Measurements from ENCODE around the gene FRMD5. TPM values are rescaled to one million over a fixed set of nuclear protein-coding genes. Genes with fewer than 3 reads are reported as not detected.

FRMD5 gene
- total RNA-seq, 1 experiment from 2014 or later: 27.2 TPM

DNA sequence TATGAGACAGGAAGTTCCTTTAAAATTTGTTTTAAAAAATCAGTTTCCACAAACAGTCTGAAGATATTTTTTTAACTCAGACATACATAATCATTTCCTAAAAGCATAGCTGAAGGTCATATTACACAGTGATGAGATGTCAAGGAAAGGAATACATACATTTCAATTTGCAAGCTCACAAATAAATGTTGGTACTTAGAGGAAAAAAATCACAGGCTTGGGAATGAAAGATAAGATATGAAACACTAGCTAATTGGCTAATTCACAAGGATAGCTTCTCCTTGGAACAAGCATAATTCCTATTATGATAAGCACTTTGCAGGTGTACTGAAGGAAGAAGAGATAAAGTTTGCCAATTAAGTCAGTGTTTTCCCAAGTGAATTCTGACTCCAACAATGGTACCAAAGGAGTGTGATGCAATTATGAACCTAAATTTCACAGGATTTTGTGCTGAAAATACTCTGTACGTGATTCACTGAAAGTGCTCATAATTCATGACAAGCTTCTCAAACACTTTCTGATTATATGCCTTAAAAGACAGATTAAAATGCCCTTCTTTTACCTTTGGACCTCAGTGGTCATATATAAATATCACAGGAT lies 112.4 kb downstream of the FRMD5 start:
- intact Hi-C loops (cut with micrococcal nuclease): no loop called here
- RAD21 ChIA-PET (ENCODE audit: low non-redundant PET in 1 of 2, low total read pairs in 2 of 2, uncharacterized antibody in 2 of 2, unreplicated experiment in 2 of 2): no interaction called here
- ATAC-seq (no peak), DNase-seq (ENCODE audit: low read depth, low spot score) (no peak)
- no peak overlapping the region for H3K9ac ChIP-seq (ENCODE audit: low read length)
- BruUV-seq (replicated peaks): no TSS peak
- peaks cover 92% of the 10 kb centered on the region for H3K79me2 ChIP-seq (ENCODE audit: insufficient read depth, low read length)
- POLR2A ChIA-PET: no interaction called here
- no peaks in the 10 kb centered on the region for H3K9me3 ChIP-seq (ENCODE audit: control insufficient read depth in 1 of 2, insufficient read depth in 1 of 2, low read depth in 1 of 2, low read length in 2 of 2)
- H3K4me3 ChIP-seq (replicated peaks in 1 of 2; ENCODE audit: low read depth in 1 of 2, low read length in 2 of 2): no peak overlapping the region
- H3K27me3 ChIP-seq (ENCODE audit: insufficient read depth, low read length): no peaks in the 10 kb centered on the region
- CTCF ChIA-PET: interaction anchor here (1.3 kb wide), 1 partner anchor 16 kb away, joined by 5 read pairs; no protein-coding TSS in a partner anchor
- H3K9me2 ChIP-seq (ENCODE audit: insufficient read depth): no peaks in the 10 kb centered on the region; the same call in 1 of the 2 replicates
- TF ChIP-seq CEBPB (IDR thresholded peaks at IDR 0.05; ENCODE audit: low read depth) (0 out of 2 replicates have a peak, but pooled peaks have one; percentile 24), FOSL1 (IDR thresholded peaks at IDR 0.05; ENCODE audit: low read depth) (no peak)
- no peaks in the 10 kb centered on the region for H3K36me3 ChIP-seq (ENCODE audit: control insufficient read depth in 1 of 2, insufficient read depth in 2 of 2, low read length in 2 of 2)
- peaks cover 9 to 29% of the 10 kb centered on the region in 2 experiments for H3K4me1 ChIP-seq (ENCODE audit: control insufficient read depth in 1 of 2, insufficient read depth in 2 of 2, low read length in 2 of 2)
- H3K27ac ChIP-seq (ENCODE audit: low read depth, low read length): no peak overlapping the region
- no peaks in the 10 kb centered on the region for H4K20me1 ChIP-seq (ENCODE audit: insufficient read depth)
- no peak overlapping the region for H3K4me2 ChIP-seq (ENCODE audit: low read length)
- H2AFZ ChIP-seq (ENCODE audit: low read depth, low read length, poor library complexity, severe bottlenecking): no peak overlapping the region

DNA sequence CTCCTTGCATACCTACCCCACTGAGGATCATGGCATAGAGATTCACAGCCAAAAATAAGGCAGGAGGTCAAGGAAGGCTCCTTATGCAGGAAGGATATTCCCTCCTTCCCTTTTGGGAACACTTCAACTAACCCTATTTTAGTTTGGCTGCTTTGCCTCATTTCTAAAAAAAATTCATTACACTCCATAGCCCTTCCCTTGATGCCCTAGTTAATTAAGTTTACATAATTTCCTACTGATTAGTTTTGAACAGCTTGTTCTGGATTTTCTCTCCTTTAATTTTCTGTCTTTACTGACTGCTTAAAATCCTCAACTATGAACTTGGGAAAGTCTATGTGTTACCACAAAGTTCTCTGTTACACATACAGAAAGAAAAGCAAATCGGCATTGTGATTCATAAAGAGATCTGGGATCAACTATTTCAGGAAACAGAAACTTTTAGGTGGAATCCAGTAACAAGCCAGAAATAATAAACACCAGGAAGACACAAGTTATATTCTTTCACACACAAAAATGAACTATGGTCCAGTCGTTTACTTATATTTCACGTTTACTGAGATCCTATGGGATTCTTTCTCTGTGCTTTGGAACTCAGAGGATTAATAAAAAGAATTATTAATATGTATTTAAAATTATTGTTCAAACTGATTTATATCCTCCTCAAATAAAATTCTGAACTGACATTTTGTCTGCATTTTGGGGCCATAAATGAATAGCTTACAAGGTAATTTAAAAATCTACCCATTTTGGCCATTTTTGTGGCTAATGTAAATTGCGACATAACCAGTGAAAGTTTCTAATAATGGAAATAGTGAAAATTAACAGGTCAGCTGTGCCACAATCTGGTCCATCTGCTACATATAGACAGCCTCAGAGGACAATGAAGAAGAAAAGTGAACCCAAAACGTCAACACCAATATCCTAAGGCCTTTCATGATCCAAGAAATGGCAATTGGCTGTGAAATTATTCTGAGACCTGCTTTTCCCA lies 113.8 kb downstream of the FRMD5 start:
- H4K20me1 ChIP-seq (ENCODE audit: insufficient read depth): no peaks in the 10 kb centered on the region
- no peaks in the 10 kb centered on the region; the same call in 1 of the 2 replicates for H3K9me2 ChIP-seq (ENCODE audit: insufficient read depth)
- no peak overlapping the region for H2AFZ ChIP-seq (ENCODE audit: low read depth, low read length, poor library complexity, severe bottlenecking)
- POLR2A ChIA-PET: interaction anchor here (0.5 kb wide), 1 partner anchor 18 kb away, joined by 3 read pairs; no protein-coding TSS in a partner anchor
- no peak overlapping the region for H3K27ac ChIP-seq (ENCODE audit: low read depth, low read length)
- H3K4me2 ChIP-seq (ENCODE audit: low read length): no peak overlapping the region
- peaks cover 89% of the 10 kb centered on the region for H3K79me2 ChIP-seq (ENCODE audit: insufficient read depth, low read length)
- CTCF ChIA-PET: no interaction called here
- no peak for DNase-seq (ENCODE audit: low read depth, low spot score)
- H3K4me1 ChIP-seq (ENCODE audit: control insufficient read depth in 1 of 2, insufficient read depth in 2 of 2, low read length in 2 of 2): peaks cover 7 to 23% of the 10 kb centered on the region in 2 experiments
- intact Hi-C loops (cut with micrococcal nuclease): no loop called here
- TF ChIP-seq, protein P1, sequence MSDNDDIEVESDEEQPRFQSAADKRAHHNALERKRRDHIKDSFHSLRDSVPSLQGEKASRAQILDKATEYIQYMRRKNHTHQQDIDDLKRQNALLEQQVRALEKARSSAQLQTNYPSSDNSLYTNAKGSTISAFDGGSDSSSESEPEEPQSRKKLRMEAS (IDR thresholded peaks at IDR 0.05): no peak
- TF ChIP-seq YY1 (IDR thresholded peaks at IDR 0.05; ENCODE audit: extremely low read depth, insufficient replicate concordance, low read depth, low read length) (no peak), POLR2A (IDR thresholded peaks at IDR 0.05; ENCODE audit: borderline replicate concordance, extremely low read depth, insufficient read depth, insufficient read length) (no peak), FOSL1 (IDR thresholded peaks at IDR 0.05; ENCODE audit: low read depth) (no peak), ZFX (IDR thresholded peaks at IDR 0.05) (no peak), CBX3 (IDR thresholded peaks at IDR 0.05; ENCODE audit: low read depth) (no peak), CEBPB (IDR thresholded peaks at IDR 0.05; ENCODE audit: low read depth) (no peak), JUND (IDR thresholded peaks at IDR 0.05) (no peak), SP1 (IDR thresholded peaks at IDR 0.05; ENCODE audit: low read depth) (no peak), TCF7L2 (IDR thresholded peaks at IDR 0.05; ENCODE audit: borderline replicate concordance, extremely low read depth, insufficient read depth, insufficient read length) (no peak)
- TF ChIP-seq, protein P2, sequence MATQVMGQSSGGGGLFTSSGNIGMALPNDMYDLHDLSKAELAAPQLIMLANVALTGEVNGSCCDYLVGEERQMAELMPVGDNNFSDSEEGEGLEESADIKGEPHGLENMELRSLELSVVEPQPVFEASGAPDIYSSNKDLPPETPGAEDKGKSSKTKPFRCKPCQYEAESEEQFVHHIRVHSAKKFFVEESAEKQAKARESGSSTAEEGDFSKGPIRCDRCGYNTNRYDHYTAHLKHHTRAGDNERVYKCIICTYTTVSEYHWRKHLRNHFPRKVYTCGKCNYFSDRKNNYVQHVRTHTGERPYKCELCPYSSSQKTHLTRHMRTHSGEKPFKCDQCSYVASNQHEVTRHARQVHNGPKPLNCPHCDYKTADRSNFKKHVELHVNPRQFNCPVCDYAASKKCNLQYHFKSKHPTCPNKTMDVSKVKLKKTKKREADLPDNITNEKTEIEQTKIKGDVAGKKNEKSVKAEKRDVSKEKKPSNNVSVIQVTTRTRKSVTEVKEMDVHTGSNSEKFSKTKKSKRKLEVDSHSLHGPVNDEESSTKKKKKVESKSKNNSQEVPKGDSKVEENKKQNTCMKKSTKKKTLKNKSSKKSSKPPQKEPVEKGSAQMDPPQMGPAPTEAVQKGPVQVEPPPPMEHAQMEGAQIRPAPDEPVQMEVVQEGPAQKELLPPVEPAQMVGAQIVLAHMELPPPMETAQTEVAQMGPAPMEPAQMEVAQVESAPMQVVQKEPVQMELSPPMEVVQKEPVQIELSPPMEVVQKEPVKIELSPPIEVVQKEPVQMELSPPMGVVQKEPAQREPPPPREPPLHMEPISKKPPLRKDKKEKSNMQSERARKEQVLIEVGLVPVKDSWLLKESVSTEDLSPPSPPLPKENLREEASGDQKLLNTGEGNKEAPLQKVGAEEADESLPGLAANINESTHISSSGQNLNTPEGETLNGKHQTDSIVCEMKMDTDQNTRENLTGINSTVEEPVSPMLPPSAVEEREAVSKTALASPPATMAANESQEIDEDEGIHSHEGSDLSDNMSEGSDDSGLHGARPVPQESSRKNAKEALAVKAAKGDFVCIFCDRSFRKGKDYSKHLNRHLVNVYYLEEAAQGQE (IDR thresholded peaks at IDR 0.05; ENCODE audit: low read depth): no peak
- TF ChIP-seq, protein P3, sequence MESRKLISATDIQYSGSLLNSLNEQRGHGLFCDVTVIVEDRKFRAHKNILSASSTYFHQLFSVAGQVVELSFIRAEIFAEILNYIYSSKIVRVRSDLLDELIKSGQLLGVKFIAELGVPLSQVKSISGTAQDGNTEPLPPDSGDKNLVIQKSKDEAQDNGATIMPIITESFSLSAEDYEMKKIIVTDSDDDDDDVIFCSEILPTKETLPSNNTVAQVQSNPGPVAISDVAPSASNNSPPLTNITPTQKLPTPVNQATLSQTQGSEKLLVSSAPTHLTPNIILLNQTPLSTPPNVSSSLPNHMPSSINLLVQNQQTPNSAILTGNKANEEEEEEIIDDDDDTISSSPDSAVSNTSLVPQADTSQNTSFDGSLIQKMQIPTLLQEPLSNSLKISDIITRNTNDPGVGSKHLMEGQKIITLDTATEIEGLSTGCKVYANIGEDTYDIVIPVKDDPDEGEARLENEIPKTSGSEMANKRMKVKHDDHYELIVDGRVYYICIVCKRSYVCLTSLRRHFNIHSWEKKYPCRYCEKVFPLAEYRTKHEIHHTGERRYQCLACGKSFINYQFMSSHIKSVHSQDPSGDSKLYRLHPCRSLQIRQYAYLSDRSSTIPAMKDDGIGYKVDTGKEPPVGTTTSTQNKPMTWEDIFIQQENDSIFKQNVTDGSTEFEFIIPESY (IDR thresholded peaks at IDR 0.05; ENCODE audit: extremely low read depth, insufficient replicate concordance, low read length): no peak
- no peaks in the 10 kb centered on the region; a peak in 1 of 4 replicates for H3K36me3 ChIP-seq (ENCODE audit: control insufficient read depth in 1 of 2, insufficient read depth in 2 of 2, low read length in 2 of 2)
- no peaks in the 10 kb centered on the region for H3K9me3 ChIP-seq (ENCODE audit: control insufficient read depth in 1 of 2, insufficient read depth in 1 of 2, low read depth in 1 of 2, low read length in 2 of 2)
- no peaks in the 10 kb centered on the region for H3K27me3 ChIP-seq (ENCODE audit: insufficient read depth, low read length)
- RAD21 ChIA-PET (ENCODE audit: low non-redundant PET in 1 of 2, low total read pairs in 2 of 2, uncharacterized antibody in 2 of 2, unreplicated experiment in 2 of 2): no interaction called here
- no peak overlapping the region for H3K9ac ChIP-seq (ENCODE audit: low read length)
- ATAC-seq: no peak
- H3K4me3 ChIP-seq (replicated peaks in 1 of 2; ENCODE audit: low read depth in 1 of 2, low read length in 2 of 2): no peak overlapping the region
- BruUV-seq (replicated peaks): no TSS peak
